H1 (cell line): ENCODE results near the gene PURB. TPM values are rescaled to one million over a fixed set of nuclear protein-coding genes. Genes with fewer than 3 reads are reported as not detected.

Experiments
- ASH2L ChIP-seq: fragments of 200-600, 300-600 bp; sonication (generic); IDR thresholded peaks from one replicate; pipeline ENCODE4 v1.7.1; 2017; ENCODE audit warnings: low read length
- BCL11A ChIP-seq, 2 experiments: IDR thresholded peaks; one replicate each; pipeline ENCODE4 v1.6.1; 2011; ENCODE audit warnings: low read depth in 2 of 2, low read length in 2 of 2, mild to moderate bottlenecking in 2 of 2
- CHD1 ChIP-seq: IDR thresholded peaks from 2 replicates; pipeline ENCODE4 v1.6.1; 2012; ENCODE audit warnings: low read depth, low read length, improper control_type of control experiment
- CHD2 ChIP-seq: IDR thresholded peaks from 2 replicates; pipeline ENCODE4 v1.6.1; 2012; ENCODE audit warnings: low read length, improper control_type of control experiment
- EGR1 ChIP-seq: IDR thresholded peaks from 2 replicates; pipeline ENCODE4 v1.6.1; 2011; ENCODE audit warnings: low read depth, low read length, borderline replicate concordance
- FOSL1 ChIP-seq: IDR thresholded peaks from 2 replicates; pipeline ENCODE4 v1.6.1; 2011; ENCODE audit warnings: mild to moderate bottlenecking, low read depth, low read length, moderate library complexity; ENCODE audit not compliant: insufficient read depth
- GABPA ChIP-seq: IDR thresholded peaks from 2 replicates; pipeline ENCODE4 v1.6.1; 2011; ENCODE audit warnings: mild to moderate bottlenecking, low read length, moderate library complexity, borderline replicate concordance; ENCODE audit not compliant: insufficient read depth
- KDM1A ChIP-seq: fragments of 200-600, 300-600 bp; sonication (generic); IDR thresholded peaks from 2 replicates; pipeline ENCODE4 v1.7.1; 2016; ENCODE audit warnings: mild to moderate bottlenecking, low read length, borderline replicate concordance
- NANOG ChIP-seq: IDR thresholded peaks from 2 replicates; pipeline ENCODE4 v1.6.1; 2011; ENCODE audit warnings: low read length, low read depth, mild to moderate bottlenecking, inconsistent platforms; ENCODE audit not compliant: insufficient read depth, poor library complexity, severe bottlenecking
- POLR2A ChIP-seq, 2 experiments: IDR thresholded peaks; 1 replicate in 1 of 2; 2 replicates in 1 of 2; pipeline ENCODE4 v1.6.1; 2011; ENCODE audit warnings: low read depth in 2 of 2, low read length in 2 of 2, mild to moderate bottlenecking in 2 of 2; ENCODE audit errors: control extremely low read depth in 1 of 2
- POLR2AphosphoS5 ChIP-seq: IDR thresholded peaks from 2 replicates; pipeline ENCODE4 v1.6.1; 2011; ENCODE audit warnings: low read depth, low read length
- RAD21 ChIP-seq, 2 experiments: IDR thresholded peaks in 1 of 2; conservative IDR thresholded peaks in 1 of 2; 2 replicates each; pipeline ENCODE4 v1.6.1; 2011; ENCODE audit warnings: low read depth in 2 of 2, low read length in 2 of 2, improper control_type of control experiment in 1 of 2, inconsistent platforms in 1 of 2, mild to moderate bottlenecking in 1 of 2, moderate library complexity in 1 of 2
- RXRA ChIP-seq: IDR thresholded peaks from 2 replicates; pipeline ENCODE4 v1.6.1; 2011; ENCODE audit warnings: low read depth, mild to moderate bottlenecking, low read length, moderate library complexity; ENCODE audit not compliant: insufficient read depth
- SP2 ChIP-seq: IDR thresholded peaks from 2 replicates; pipeline ENCODE4 v1.6.1; 2012; ENCODE audit warnings: mild to moderate bottlenecking, low read length, inconsistent platforms
- TCF12 ChIP-seq: IDR thresholded peaks from 2 replicates; pipeline ENCODE4 v1.6.1; 2011; ENCODE audit warnings: low read depth, mild to moderate bottlenecking, low read length
- YY1 ChIP-seq: IDR thresholded peaks from 2 replicates; pipeline ENCODE4 v1.6.1; 2011; ENCODE audit warnings: low read depth, mild to moderate bottlenecking, low read length
- polyA plus RNA-seq, 7 experiments: library from polyadenylated mRNA; depleted of rRNA in 3 of 7; stranded (reverse) in 5 of 7; unstranded in 2 of 7; fragments of >200 nt in 5 of 7; fragments of 200-250 nt in 2 of 7; gene quantifications; 1 replicate in 5 of 7; 2 replicates in 1 of 7; 4 replicates in 1 of 7; pipeline versions ENCODE4 v1.2.1 to v1.2.3, GENCODE V29; 2011 to 2013; ENCODE audit warnings: missing spikeins in 2 of 7, mixed read lengths in 2 of 7
- total RNA-seq: library from RNA; stranded (reverse); fragmentation: NEBNext Ultra II Directional; extraction: Animal tissue kit (Norgen Biotek cat#: 25700); gene quantifications from 2 replicates; pipeline ENCODE4 v1.2.1, GENCODE V29; 2021
- TF ChIP-seq, protein P1 (sequence below): IDR thresholded peaks from 2 replicates; pipeline ENCODE4 v1.6.1; 2011; ENCODE audit warnings: low read depth, mild to moderate bottlenecking, low read length; ENCODE audit not compliant: insufficient read depth
- TF ChIP-seq, protein P2 (sequence below): IDR thresholded peaks from 2 replicates; pipeline ENCODE4 v1.6.1; 2012; ENCODE audit warnings: inconsistent platforms
- TF ChIP-seq, protein P3 (sequence below), 3 experiments: IDR thresholded peaks; 1 replicate in 2 of 3; 2 replicates in 1 of 3; pipeline versions ENCODE4 v1.5.1 to v1.6.1; 2011; ENCODE audit warnings: low read length in 3 of 3, mild to moderate bottlenecking in 3 of 3, inconsistent platforms in 2 of 3, low read depth in 1 of 3, moderate library complexity in 1 of 3; ENCODE audit not compliant: insufficient read depth in 1 of 3; ENCODE audit errors: control extremely low read depth in 1 of 3

PURB gene
- total and polyA plus RNA-seq, 2 of the 8 experiments (the other 6 are each of a cell fraction or from before 2014, with no cell fraction given), result 3.3 to 22.7 TPM

DNA sequence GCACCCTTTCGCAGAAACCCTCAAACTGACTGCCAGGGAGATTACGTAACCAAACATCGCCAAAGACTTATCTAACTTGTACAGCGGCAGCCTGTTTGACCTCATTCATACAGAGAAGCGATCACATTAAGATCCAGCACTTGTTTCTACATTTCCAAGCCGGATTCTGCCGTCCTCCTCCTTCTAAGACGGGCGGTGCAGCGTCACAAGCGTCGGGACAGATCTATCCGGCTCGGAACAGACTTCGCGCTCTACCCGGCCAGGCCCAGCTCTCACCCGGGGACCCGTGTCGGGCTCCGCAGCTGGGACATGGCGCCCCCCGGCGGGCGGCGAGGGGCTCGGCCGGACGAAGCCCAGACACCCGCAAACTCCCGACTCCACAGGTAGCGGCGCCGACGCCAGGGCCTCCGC is 37.8 kb downstream of the PURB start (continued):
- peak; percentile 81 for TF ChIP-seq ASH2L
- no peak for TF ChIP-seq KDM1A
- no peak for TF ChIP-seq YY1
- TF ChIP-seq RXRA, result no peak
- no peak for TF ChIP-seq FOSL1
- TF ChIP-seq RAD21 (IDR thresholded peaks at IDR 0.05 in 1 of 2, conservative IDR thresholded peaks at IDR 0.05 in 1 of 2; ENCODE audit: low read depth in 2 of 2, low read length in 2 of 2), result peak; percentile 64 to 69
- no peak for TF ChIP-seq BCL11A (IDR thresholded peaks at IDR 0.05; ENCODE audit: low read depth in 2 of 2, low read length in 2 of 2)
- no peak for TF ChIP-seq GABPA
- TF ChIP-seq, protein P1, sequence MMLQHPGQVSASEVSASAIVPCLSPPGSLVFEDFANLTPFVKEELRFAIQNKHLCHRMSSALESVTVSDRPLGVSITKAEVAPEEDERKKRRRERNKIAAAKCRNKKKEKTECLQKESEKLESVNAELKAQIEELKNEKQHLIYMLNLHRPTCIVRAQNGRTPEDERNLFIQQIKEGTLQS, result no peak
- no peak for TF ChIP-seq POLR2AphosphoS5
- TF ChIP-seq CHD2, result no peak
- no peak for TF ChIP-seq NANOG
- TF ChIP-seq, protein P2, sequence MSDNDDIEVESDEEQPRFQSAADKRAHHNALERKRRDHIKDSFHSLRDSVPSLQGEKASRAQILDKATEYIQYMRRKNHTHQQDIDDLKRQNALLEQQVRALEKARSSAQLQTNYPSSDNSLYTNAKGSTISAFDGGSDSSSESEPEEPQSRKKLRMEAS, result no peak
- no peak for TF ChIP-seq CHD1
- no peak for TF ChIP-seq TCF12
- TF ChIP-seq, protein P3, sequence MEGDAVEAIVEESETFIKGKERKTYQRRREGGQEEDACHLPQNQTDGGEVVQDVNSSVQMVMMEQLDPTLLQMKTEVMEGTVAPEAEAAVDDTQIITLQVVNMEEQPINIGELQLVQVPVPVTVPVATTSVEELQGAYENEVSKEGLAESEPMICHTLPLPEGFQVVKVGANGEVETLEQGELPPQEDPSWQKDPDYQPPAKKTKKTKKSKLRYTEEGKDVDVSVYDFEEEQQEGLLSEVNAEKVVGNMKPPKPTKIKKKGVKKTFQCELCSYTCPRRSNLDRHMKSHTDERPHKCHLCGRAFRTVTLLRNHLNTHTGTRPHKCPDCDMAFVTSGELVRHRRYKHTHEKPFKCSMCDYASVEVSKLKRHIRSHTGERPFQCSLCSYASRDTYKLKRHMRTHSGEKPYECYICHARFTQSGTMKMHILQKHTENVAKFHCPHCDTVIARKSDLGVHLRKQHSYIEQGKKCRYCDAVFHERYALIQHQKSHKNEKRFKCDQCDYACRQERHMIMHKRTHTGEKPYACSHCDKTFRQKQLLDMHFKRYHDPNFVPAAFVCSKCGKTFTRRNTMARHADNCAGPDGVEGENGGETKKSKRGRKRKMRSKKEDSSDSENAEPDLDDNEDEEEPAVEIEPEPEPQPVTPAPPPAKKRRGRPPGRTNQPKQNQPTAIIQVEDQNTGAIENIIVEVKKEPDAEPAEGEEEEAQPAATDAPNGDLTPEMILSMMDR (IDR thresholded peaks at IDR 0.05; ENCODE audit: control extremely low read depth in 1 of 3, insufficient read depth in 1 of 3, low read depth in 1 of 3, low read length in 3 of 3), result peak; percentile 68 to 75 (median 70)
- TF ChIP-seq SP2, result no peak
- no peak for TF ChIP-seq EGR1
- no peak for TF ChIP-seq POLR2A (IDR thresholded peaks at IDR 0.05; ENCODE audit: control extremely low read depth in 1 of 2, low read depth in 2 of 2, low read length in 2 of 2)
